Endometrial microvascular endothelial cells (primary cell): ENCODE results near the gene MIPOL1. TPM values are rescaled to one million over a fixed set of nuclear protein-coding genes. Genes with fewer than 3 reads are reported as not detected.
"Not testable (repeated sequence)": the region's sequence is repeated elsewhere in the genome, so short reads cannot be mapped to it uniquely, and the experiment has no call there.

Experiments
- in situ Hi-C: cut with HindIII; loops from 2 replicates; pipeline ENCODE4 v1.10.0; 2017; ENCODE audit warnings: low sequenced_read_pairs, low pct_unique_long_range_greater_than_20kb; ENCODE audit errors: inconsistent ontology term
- total RNA-seq: library from RNA; depleted of rRNA; stranded (reverse); fragments of >200 nt; gene quantifications from one replicate; pipeline ENCODE4 v1.2.3, GENCODE V29; 2015; ENCODE audit errors: inconsistent ontology term

The MIPOL1 gene
- total RNA-seq, 1 donor from 2014 or later = 7.2 TPM

DNA sequence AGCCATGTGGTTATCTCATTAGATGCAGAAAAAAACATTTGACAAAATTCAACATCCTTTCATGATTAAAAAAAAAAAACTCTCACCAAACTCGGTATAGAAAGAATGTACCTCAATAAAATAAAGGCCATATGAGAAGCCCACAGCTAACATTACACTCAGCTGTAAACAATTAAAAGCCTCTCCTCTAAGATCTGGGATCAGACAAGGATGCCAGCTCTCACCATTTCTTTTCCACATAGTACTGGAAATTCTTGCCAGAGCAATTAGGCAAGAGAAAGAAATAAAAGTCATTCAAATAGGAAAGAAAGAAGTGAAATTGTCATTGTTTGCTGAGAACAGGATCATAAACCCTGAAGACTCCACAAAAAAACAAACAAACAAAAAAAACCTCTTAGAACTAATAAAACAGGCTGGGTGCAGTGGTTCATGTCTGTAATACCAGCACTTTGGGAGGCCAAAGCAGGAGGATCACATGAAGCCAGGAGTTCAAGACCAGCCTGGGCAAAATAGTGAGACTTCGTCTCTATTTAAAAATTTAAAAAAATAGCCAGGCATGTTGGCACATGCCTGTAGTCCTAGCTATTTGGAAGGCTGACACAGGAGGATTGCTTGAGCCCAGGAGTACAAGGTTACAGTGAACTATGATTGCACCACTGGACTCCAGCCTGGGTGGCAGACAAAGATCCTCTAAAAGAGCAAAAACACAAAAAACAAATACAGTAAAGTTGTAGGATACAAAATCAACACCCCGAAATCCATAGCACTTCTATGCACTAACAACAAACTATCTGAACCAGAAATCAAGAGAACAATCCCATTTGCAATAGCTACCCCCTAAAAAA lies 282.9 kb downstream of the MIPOL1 start:
- in situ Hi-C loops = no loop called here

DNA sequence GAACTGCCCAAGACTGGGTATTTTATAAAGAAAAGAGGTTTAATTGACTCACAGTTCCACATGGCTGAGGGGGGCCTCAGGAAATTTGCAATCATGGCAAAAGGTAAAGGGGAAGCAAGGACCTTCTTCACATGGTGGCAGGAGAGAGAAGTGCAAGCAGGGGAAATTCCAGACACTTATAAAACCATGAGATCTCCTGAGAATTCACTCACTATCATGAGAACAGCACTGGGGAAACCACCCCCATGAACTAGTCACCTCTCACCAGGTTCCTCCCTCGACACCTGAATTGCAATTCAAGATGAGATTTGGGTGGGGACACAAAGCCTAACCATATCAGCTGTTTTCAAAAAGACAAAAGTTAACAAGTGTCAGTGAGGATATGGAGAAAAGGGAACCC lies 284.7 kb downstream of the MIPOL1 start:
- in situ Hi-C loops = no loop called here

DNA sequence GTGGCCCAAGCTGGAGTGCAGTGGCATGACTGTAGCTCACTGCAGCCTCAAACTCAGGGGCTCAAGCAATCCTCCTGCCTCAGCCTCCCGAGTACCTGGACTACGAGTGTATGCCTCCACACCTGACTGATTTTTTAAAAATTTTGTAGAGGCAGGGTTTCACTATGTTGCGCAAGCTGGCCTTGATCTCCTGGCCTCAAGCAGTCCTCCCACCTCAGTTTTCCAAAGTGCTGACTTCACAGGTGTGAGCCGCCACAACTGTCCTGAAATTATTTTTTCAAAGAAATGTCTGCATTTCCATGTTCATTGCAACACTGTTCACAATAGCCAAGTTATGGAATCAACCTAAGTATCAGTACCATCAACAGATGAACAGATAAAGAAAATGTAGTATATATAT lies 285.9 kb downstream of the MIPOL1 start:
- in situ Hi-C loops = no loop called here

DNA sequence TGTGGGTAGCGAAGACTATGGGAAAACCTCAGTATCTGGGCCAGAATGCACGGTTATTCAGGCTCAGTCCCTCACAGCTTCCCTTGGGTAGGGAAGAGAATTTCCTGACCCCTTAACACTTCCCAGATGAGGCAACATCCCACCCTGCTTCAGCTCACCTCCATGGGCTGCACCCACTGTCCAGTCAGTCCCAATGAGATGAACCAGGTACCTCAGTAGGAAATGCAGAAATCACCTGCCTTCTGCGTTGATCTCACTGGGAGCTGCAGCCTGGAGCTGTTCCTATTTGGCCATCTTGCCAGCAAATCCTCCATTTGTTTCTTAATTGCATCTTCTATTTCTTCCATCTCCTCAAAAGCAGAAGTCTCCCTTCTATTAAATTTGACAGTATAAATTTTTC lies 292.9 kb downstream of the MIPOL1 start:
- in situ Hi-C loops = no loop called here

DNA sequence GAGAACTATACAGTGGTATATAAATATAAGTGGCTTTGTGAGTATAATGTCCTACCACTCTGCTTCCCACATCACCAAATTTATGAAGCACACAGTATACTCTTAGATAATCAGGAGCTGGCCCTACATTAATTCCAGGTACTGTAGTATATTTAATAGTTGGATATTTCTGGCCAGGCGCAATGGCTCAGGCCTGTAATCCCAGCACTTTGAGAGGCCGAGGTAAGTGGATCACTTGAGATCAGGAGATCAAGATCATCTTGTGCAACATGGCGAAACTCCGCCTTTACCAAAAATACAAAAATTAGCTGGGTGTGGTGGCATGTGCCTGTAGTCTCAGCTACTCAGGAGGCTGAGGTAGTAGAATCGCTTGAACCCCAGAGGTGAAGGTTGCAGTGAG lies 293.3 kb downstream of the MIPOL1 start:
- in situ Hi-C loops = no loop called here

DNA sequence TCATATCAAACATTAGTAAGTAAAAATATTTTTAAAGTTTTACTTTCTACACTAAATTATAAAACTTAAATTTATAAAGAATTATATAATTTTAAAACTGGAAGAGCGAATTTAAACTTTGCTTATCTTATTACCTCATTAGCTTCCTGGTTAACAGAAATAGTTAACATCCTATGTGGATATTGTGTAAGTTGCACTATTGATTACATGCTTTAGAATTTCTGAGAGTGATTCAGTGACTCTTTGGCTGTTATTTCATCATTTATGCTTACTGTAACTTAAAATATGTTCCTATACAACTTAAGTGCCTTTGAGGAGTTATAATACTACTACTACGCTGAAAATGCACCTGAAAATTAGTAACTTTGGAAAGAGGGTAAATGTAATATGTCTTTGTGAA lies 295.9 kb downstream of the MIPOL1 start:
- in situ Hi-C loops = no loop called here

DNA sequence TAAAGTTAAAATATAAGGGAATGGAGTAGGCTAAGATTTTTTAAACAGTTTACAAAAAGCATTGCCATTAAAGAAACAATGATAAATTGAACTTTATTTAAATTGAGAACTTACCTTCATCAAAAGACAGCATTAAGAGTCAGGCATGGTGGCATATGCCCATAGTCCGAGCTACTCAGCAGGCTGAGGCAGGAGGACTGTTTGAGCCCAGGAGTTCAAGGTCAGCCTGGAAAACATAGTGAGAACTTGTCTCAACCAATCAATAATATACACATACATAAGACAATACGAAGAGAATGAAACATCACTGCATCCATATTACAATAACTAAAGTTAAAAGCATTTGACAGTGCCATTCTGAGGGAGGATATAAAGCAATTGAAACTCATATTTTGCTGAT lies 299.7 kb downstream of the MIPOL1 start:
- in situ Hi-C loops = no loop called here

DNA sequence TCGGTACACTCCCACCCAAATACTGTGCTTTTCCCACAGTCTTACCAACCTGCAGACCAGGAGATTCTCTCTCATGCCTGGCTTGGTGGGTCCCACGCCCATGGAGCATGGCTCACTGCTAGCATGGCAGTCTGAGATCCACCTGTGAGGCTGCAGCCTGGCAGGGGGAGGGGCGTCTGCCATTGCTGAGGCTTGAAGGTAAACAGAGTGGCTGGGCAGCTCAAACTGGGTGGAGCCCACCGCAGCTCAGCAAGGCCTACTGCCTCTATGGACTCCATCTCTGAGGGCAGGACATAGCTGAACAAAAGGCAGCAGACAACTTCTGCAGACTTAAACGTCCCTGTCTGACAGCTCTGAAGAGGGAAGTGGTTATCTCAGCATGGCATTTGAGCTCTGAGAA lies 304.1 kb downstream of the MIPOL1 start:
- in situ Hi-C loops = no loop called here

DNA sequence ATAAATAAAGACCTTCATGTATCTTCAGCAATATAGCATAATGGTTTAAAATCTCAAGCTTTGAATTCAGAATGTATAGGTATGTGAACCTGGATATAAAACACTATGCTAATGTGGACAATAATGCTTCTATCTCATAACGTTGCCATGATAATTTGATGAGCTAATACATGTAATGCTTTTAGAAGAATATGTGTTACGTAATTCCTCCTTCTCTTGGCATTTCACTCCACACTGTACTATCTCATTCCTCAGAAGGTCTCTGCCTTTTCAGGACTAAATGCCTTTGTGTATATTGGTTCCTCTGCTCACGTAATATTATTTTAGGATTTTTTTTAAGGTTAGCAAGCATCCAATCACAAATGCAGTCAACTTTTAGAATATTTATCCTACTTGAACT lies 310.8 kb downstream of the MIPOL1 start:
- in situ Hi-C loops = no loop called here

DNA sequence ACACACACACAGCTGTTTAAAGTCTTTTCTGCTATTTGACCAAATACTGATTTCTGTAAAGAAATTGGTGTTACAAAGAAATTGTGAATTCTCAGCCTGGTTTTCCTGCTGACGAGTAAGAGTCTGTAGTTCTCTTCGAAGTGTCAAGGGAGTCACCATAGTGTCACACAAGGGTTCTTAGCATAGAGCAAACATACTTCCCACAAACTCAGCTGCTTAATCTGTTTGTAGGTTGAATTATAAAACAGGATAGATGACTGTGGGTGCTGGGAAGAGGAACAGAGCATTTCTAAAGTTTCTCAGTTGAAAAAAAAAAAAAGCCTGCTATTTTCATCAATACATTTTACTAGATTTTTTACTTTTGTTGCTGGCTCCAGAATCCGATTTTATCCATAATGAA lies 314.4 kb downstream of the MIPOL1 start:
- in situ Hi-C loops = no loop called here

DNA sequence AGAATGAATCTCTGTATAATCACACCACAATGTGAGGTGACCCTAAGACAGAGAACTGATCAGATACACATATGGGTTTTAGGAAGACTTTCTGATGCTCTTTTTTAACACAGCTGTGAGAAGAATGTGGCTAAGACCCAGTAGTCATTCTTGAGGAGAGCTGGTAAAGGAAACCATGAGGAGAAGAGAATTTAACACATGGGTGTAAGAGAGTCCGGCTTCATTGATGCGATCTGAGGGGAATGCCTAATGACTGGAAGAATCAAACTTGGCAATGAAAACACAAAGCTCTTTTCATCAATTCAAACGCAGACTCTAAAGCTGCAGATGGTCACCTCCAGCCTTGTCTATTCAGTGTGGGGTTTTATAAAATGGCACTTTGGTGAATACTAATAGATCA lies 318.0 kb downstream of the MIPOL1 start:
- in situ Hi-C loops = no loop called here

DNA sequence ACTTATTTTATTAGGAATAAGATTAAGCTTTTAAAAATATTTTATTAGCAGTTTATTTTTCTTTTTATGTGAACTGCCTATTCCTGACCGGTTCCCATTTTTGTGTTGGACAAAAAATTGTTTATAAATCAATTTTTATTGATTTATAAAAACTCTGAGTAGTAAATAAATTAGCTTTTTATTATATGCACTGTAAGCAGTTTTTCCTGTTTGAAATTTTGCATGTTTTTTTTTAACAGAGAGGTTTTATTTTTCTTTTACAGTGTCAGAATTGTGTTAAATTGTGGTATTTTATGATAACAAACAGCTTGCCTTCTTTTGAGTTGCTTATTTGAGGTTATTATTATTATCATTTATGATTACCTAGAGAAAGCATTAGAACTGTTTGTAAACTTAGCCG lies 329.3 kb downstream of the MIPOL1 start:
- in situ Hi-C loops = no loop called here

DNA sequence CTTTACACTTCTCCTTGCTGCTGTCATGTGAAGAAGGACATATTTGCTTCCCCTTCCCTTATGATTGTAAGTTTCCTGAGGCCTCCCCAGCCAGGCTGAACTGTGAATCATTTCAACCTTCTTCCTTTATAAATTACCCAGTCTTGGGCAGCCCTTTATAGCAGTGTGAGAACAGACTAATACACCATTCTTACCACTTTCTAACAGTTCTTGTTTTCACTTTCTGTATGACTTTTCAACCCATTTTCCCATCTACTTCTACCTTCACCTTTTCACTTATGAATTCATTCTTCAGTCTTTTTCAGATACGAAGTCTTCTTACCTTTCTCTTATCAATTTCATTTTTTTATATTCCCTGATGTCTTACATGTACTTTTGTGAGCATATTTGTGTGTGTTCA lies 342.3 kb downstream of the MIPOL1 start:
- in situ Hi-C loops = no loop called here

DNA sequence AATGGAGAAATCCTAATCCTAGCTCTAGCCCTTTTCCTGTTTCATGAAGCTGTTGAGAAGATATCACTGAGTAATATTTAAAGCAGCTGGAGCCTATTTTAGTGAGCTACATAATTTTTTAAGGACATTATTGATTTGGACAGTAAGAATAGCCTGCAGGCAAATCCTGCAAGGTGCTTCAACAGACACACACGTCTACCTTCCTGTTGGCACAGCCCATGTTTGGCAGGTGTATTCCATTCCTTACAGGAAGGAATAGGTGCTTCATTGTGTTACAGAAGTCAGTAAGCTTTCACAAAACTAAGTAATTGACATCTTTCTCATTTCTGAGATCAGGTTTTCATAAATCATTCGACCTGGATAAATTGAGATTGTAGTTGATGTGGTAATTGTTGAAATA lies 346.7 kb downstream of the MIPOL1 start:
- in situ Hi-C loops = no loop called here

DNA sequence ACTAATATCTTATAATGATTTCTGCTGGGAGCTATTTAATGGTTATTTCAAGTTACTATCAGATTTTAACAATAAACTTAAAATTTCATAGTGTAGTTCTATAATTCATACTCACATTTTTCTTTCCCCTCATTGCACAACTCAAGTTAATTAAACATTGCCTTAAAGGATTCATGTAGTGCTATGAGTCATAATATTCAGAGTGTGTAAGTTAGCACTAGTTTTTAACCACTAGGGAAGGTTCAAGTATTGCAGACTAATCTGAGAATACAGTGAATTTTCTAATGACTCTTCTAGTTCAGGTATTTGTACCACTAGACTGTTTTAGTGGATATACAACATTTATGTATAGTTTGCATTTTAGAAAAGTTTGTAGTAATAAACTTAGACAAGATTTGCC lies 347.4 kb downstream of the MIPOL1 start:
- in situ Hi-C loops = no loop called here

DNA sequence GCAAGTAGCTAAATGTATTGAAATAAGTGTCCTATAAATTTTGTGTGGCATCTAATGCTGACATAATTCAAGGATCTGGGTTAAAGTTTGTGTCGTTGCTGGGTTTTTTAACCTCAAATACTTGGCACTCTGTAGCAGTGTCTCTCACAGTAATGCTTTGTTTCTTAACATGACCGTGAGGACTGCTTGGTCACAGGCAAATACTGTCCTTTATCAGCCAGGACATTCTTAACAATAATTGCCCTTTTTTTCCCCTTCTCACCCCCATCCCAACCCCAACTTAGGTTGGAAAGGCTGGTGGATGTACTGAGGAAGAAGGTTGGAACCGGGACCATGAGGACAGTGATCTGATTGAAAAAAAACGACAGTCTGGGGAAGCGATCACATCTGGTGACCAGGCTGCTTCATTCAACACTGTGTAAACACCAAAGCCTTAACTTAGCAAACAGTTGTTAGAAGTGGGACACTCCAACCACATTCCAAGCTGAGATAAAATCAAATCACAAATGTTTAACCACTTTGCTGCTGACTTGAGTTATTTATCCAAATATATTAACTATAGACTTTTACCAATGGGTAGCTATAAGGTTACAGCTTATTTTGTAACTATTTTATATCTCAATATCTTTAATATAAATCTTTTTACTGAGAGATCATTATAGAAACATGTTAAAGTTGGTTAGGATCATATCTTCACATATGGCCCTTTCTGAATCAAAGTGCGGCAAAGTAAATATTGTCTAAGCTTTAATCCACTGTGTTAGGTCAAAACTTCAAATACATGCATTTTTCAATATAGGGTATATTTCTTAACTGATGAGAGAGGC lies 349.1 kb downstream of the MIPOL1 start:
- in situ Hi-C loops = no loop called here

DNA sequence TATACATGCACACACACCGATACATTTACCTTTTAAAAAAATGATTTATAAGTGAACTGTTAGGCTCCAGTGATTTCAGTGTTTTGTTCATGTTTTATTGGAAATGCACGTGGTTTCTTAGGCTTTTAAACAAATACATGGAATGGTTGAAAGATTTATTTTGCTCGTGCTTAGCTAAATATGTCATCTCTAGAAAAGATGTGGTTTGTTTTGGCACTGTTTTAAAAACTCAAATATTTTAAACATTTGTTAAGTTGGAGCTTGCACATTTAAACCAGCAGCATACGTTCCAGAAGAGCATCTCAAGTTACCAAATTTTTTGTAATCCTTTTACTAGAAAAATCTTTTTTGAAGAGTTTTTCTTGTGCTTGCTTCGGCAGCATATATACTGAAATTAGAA lies 352.8 kb downstream of the MIPOL1 start:
- in situ Hi-C loops = no loop called here

DNA sequence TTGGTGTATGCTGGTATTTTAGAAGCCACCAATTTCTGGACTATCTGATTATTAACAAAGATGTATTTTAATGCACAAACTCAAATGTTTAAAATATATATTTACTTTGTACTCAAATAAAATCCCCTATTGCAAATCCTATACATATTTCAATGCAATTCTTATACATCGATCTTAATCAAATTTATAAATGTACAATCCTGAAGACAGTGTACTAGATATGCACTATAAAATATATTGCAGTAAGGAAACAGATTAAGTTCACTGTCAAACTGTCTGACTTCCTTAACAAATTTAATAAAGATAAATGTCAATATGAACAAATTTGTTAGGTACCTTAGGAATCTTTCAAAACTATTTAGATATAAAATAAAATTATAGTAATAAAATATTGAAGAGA lies 353.4 kb downstream of the MIPOL1 start:
- in situ Hi-C loops = no loop called here

DNA sequence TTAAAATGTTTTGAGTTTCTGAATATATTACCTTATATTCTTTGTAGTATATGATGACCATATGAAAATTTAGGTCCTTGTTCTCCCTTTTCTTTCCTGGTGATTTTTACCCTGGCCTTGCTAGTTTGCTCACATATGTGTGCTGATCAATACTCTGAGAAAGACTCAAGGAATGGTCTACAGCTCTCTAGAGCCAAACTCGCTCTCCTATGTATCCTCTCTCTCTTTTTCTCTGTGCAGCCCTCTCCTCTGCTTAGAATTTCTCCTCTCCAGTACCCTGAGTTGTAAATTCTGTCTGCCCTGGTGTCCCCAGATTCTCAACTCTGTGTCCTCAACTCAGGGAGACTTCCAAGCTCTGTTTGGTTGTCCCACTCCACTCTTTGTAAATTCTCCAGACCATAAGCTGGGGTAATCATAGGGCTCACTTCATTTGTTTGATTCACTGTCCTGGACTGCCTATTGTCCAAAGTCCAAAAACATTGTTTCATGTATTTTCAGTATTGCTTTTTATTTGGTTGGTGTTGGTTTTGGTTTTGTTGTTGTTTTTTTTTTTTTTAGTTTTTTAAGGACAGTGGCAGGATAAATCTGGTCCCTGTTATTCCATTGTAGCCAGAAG lies 356.3 kb downstream of the MIPOL1 start:
- in situ Hi-C loops = no loop called here

DNA sequence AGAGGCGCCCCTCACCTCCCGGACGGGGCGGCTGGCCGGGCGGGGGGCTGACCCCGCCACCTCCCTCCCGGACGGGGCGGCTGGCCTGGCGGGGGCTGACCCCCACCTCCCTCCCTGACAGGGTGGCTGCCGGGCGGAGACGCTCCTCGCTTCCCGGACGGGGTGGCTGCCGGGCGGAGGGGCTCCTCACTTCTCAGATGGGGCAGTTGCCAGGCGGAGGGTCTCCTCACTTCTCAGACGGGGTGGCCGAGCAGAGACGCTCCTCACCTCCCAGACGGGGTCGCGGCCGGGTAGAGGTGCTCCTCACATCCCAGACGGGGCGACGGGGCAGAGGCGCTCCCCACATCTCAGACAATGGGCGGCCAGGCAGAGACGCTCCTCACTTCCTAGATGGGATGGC lies 357.9 kb downstream of the MIPOL1 start:
- in situ Hi-C loops = not testable (repeated sequence)
